Measurements from ENCODE around the gene DDX1.
"Not testable (repeated sequence)": the region's sequence is repeated elsewhere in the genome, so short reads cannot be mapped to it uniquely, and the experiment has no call there.

The DDX1 gene

DNA sequence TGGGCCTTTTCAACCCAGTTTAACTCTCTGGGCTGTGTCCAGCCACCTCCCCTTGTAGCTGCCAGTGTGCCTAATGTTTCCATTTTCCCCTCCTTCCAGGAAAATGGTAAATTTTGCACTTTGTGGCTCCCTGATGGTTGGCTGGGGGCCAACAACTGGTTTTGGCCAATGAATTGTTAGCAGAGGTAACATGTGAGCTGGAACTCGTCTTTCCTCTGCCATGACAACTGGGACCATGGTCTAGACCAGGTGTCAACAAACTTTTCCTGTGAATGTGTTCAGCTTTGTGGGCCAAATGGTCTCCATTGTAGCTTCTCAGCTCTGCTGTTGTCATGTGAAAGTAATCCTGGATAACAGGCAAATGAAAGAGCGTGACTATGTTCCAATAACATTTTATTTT is 87.2 kb downstream of the DDX1 start:
- DNase-seq = no peak

DNA sequence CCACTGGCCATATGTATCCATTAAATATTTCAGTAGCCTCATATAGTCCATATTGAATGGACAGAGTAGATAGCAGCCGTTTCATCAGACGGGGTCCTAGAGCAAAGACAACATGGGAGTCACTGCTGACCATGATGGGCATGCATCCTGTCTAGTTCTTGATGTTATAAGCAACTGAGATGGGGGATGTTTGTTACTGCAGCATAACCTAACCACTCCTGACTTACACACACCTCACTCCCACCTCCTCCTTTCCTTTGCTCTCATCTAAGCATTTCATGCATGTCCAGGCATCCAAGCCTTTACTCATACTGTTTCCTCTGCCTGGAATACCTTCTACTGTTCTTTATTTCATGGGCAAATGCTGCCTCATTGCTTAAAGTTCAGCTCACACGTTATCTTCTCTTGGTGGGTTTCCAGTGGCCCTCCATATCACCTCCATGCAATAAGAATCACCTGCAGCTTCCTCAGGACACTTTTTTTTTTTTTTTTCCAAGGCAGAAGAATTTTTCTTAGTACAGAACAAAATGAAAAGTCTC is 87.8 kb downstream of the DDX1 start:
- DNase-seq = no peak

DNA sequence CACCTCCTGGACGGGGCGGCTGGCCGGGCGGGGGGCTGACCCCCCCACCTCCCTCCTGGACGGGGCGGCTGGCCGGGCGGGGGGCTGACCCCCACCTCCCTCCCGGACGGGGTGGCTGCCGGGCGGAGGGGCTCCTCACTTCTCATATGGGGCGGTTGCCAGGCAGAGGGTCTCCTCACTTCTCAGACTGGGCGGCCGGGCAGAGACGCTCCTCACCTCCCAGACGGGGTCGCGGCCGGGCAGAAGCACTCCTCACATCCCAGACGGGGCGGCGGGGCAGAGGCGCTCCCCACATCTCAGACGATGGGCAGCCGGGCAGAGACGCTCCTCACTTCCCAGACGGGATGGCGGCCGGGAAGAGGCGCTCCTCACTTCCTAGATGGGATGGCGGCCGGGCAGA is 88.5 kb downstream of the DDX1 start:
- not testable (repeated sequence) for DNase-seq

Data from activated CD4-positive, alpha-beta T cell treated with anti-CD3 and anti-CD28 coated beads, Interleukin-2, amount 50 U/mL, for 4 hours (primary cell).